COLO668 (cell line): ENCODE measurements around the gene COG5.
"Not testable (repeated sequence)": the region's sequence is repeated elsewhere in the genome, so short reads cannot be mapped to it uniquely, and the experiment has no call there.

Experiments used
- DNase-seq: peaks from one replicate; lab custom pipeline; 2025; ENCODE audit not compliant: unreplicated experiment; lab: John Stamatoyannopoulos, UW

Gene COG5

GRCh38 chr7:107167483-107168232 is 396.1 kb downstream of the COG5 start:
- DNase-seq: no peak

GRCh38 chr7:107166736-107167426 is 396.8 kb downstream of the COG5 start:
- DNase-seq: no peak

DNA sequence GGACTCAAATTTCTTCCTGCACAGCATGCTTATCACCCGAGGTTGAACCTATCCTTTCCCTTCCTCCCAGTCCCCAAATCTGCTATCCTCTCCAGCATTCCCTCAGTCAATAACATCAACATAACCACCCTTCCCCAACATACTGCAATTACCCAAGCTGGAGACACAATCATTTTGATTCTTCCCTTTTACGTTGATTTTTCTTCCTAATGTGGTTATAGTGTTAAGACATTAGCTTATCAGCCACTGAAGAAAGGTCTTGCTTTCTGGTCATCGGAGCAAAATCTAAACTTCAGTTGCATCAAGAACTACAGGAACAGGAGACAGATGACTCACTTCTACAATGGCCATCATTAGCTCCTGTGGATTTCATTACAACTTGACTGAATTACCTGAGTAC is 398.4 kb downstream of the COG5 start:
- DNase-seq: no peak

GRCh38 chr7:107164092-107164491 is 399.6 kb downstream of the COG5 start:
- DNase-seq: no peak

DNA sequence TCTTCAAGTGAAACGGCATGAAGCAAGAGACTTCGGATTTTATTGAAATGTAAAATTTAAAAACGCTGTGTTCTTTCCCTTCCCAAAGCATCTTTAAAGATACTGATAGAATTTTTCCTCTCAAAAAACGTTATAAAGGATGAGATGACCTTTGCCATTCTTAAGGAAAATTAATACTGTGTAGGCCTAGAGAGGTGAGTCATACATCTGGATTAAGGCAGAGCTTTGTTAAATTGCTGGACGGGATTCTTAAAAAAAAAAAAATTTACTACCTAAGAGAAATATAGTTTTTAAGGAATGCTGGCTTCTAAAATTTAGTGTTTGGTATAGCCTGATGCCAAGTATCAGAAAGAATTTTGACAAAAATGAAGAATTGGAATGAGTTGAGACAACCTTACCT is 401.2 kb downstream of the COG5 start:
- no peak for DNase-seq

DNA sequence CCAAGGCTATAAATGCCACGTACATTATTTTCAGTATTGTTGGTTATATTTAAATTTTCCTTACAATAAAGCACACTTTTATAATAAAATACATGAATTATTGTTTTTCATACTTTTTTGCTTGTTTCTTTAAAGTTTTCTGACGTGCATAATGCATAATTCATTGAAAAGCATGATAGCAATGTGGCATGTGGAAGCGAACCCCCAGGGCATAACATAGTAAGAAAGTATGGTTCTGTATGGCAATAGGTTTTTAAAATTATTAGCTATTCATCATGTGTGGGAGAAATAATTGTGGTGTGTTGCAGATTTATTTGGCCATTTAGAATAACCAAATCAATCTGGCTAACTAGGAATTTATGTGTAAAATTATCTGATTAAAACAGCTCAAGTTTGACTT is 402.3 kb downstream of the COG5 start:
- DNase-seq: no peak

DNA sequence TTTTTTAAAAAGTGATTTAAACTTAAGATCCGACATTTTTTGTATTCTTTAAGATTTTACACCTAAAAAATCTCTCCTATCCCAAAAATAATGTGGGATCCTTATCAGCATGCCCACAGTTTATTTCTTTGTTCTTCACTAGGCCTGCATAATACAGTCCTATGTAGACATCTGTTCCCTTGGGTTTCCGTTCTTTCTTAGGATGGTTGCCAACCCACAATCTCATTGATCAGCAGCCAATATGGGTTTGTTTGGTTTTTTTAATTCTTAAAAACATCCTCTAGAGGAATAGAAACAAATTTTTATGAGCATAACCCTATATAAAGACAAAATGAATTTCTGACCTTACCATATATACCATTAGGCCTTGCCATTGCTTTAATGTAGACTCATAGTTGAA is 403.3 kb downstream of the COG5 start:
- no peak for DNase-seq

DNA sequence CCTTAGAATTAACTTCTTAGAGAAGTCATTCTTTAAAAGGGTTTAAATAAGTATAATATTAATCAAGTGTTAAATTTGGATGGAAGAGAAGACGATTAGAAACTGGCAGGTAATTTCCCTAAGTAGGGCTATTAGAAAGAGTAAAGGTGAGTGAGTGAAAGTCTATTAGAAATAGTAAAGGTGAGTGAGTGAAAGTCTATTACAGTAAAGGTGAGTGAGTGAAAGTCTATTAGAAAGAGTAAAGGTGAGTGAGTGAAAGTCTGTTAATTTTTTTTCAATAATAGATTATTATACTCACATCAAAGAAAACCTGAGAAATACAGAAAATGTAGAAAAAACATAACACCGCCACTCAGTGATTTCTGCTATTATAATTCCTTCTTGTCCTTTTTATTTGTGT is 405.7 kb downstream of the COG5 start:
- no peak for DNase-seq

- no peak for DNase-seq
Observed at GRCh38 chr7:107157091-107157490, 406.6 kb downstream of the COG5 start.

GRCh38 chr7:107155726-107156125 is 408.0 kb downstream of the COG5 start:
- not testable (repeated sequence) for DNase-seq

- DNase-seq: no peak
Observed at GRCh38 chr7:107154826-107155225, 408.9 kb downstream of the COG5 start.

DNA sequence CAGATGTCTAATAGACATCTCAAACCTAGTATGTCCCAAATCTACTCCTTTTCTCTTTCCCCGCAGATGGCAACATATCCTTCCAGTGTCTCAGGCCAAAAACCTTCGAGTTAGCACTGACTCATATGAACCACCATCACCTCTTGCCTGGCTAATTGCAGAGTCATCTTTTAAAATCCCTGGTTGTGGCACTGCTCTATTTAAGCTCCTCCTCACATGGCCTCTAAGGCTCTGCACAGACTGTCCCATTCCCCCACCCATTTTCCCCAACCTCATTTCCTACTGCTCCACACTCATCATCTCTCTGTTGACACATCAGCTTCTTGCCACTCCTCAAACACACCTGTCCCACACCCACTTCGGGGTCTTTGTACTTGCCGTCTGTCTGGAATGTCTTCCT is 411.7 kb downstream of the COG5 start:
- no peak for DNase-seq
